ENCODE data around the gene ABI1. TPM values are rescaled to one million over a fixed set of nuclear protein-coding genes. Genes with fewer than 3 reads are reported as not detected.

ABI1 gene
- total and polyA plus RNA-seq, 4 donors = 10.7 to 18.3 (median 14.3) TPM

- Histone ChIP-seq H3K9ac (ENCODE audit: low read depth in 1 of 2, low read length in 2 of 2) (no peak overlapping the region), H3K27ac (ENCODE audit: low read depth in 1 of 2, low read length in 2 of 2) (no peak overlapping the region), H3K27me3 (ENCODE audit: control insufficient read depth in 4 of 4, insufficient read depth in 4 of 4, low read length in 3 of 4) (no peaks in the 10 kb centered on the region), H3K4me1 (ENCODE audit: control insufficient read depth in 4 of 4, insufficient read depth in 4 of 4, low read length in 3 of 4) (peaks cover 0 to 5% (median 1%) of the 10 kb centered on the region in 4 donors), H3K4me3 (ENCODE audit: low read depth in 1 of 3, low read length in 3 of 3) (no peak overlapping the region), H3K9me3 (ENCODE audit: control insufficient read depth in 4 of 4, low read length in 3 of 4) (no peaks in the 10 kb centered on the region), H3K36me3 (ENCODE audit: control insufficient read depth in 4 of 4, insufficient read depth in 3 of 4, low read depth in 1 of 4, low read length in 3 of 4) (peaks cover 0 to 4% (median 0%) of the 10 kb centered on the region in 4 donors)
- DNase-seq (ENCODE audit: low spot score) = no peak
- 93% methylated on average over 2 of the region's 2 CpGs for WGBS
- TF ChIP-seq CTCF (IDR thresholded peaks at IDR 0.05; ENCODE audit: low read depth, low read length, missing input control) (no peak), ZBTB33 (IDR thresholded peaks at IDR 0.05) (no peak), YY1 (IDR thresholded peaks at IDR 0.05) (no peak), TAF1 (conservative IDR thresholded peaks at IDR 0.05) (no peak), EGR1 (IDR thresholded peaks at IDR 0.05; ENCODE audit: low read depth in 2 of 2) (no peak), RXRA (IDR thresholded peaks at IDR 0.05) (no peak), NR2F2 (IDR thresholded peaks at IDR 0.05) (no peak), ATF3 (IDR thresholded peaks at IDR 0.05) (no peak), FOXA1 (IDR thresholded peaks at IDR 0.05) (no peak), MAX (IDR thresholded peaks at IDR 0.05) (no peak), JUND (IDR thresholded peaks at IDR 0.05) (no peak), GABPA (IDR thresholded peaks at IDR 0.05 in 1 of 2, conservative IDR thresholded peaks at IDR 0.05 in 1 of 2) (no peak), SP1 (IDR thresholded peaks at IDR 0.05) (no peak)
Observed at GRCh38 chr10:26837139-26837538, 23.6 kb downstream of the ABI1 start.

- no peaks in the 10 kb centered on the region for H3K9me3 ChIP-seq (ENCODE audit: control insufficient read depth in 4 of 4, low read length in 3 of 4)
- peaks cover 0 to 4% (median 0%) of the 10 kb centered on the region in 4 donors for H3K36me3 ChIP-seq (ENCODE audit: control insufficient read depth in 4 of 4, insufficient read depth in 3 of 4, low read depth in 1 of 4, low read length in 3 of 4)
- DNase-seq (ENCODE audit: low spot score) = no peak
- no peak overlapping the region for H3K4me3 ChIP-seq (ENCODE audit: low read depth in 1 of 3, low read length in 3 of 3)
- TF ChIP-seq FOXA2 (IDR thresholded peaks at IDR 0.05) (no peak), RAD21 (IDR thresholded peaks at IDR 0.05) (no peak), GABPA (IDR thresholded peaks at IDR 0.05 in 1 of 2, conservative IDR thresholded peaks at IDR 0.05 in 1 of 2) (no peak), TAF1 (conservative IDR thresholded peaks at IDR 0.05) (no peak), NR2F2 (IDR thresholded peaks at IDR 0.05) (no peak), ATF3 (IDR thresholded peaks at IDR 0.05) (no peak)
- 97% methylated on average over 2 of the region's 2 CpGs for WGBS
- H3K27ac ChIP-seq (ENCODE audit: low read depth in 1 of 2, low read length in 2 of 2) = no peak overlapping the region
- H3K4me1 ChIP-seq (ENCODE audit: control insufficient read depth in 4 of 4, insufficient read depth in 4 of 4, low read length in 3 of 4) = peaks cover 0 to 3% (median 1%) of the 10 kb centered on the region in 4 donors
- H3K27me3 ChIP-seq (ENCODE audit: control insufficient read depth in 4 of 4, insufficient read depth in 4 of 4, low read length in 3 of 4) = no peaks in the 10 kb centered on the region
- no peak overlapping the region for H3K9ac ChIP-seq (ENCODE audit: low read depth in 1 of 2, low read length in 2 of 2)
Observed at GRCh38 chr10:26835025-26835424, 25.7 kb downstream of the ABI1 start.

Measured in liver (tissue), 9 donors.